Sigmoid colon (tissue), 3 donors: ENCODE data around the gene NF2.

Experiments used
- POLR2A ChIP-seq, 2 donors: fragments of 450-650 bp; IDR thresholded peaks; one replicate each; pipeline ENCODE4 v1.6.1; 2016; ENCODE audit warnings: antibody characterized with exemption in 2 of 2, mild to moderate bottlenecking in 2 of 2, moderate library complexity in 2 of 2
- TF ChIP-seq, protein P1 (sequence below), 4 experiments: fragments of 450-650 bp in 3 of 4; fragments of 200-600 bp in 1 of 4; IDR thresholded peaks; one replicate each; pipeline ENCODE4 v1.5.1; 2016 to 2019; ENCODE audit warnings: antibody characterized with exemption in 4 of 4, mild to moderate bottlenecking in 3 of 4, moderate library complexity in 2 of 4

DNA sequence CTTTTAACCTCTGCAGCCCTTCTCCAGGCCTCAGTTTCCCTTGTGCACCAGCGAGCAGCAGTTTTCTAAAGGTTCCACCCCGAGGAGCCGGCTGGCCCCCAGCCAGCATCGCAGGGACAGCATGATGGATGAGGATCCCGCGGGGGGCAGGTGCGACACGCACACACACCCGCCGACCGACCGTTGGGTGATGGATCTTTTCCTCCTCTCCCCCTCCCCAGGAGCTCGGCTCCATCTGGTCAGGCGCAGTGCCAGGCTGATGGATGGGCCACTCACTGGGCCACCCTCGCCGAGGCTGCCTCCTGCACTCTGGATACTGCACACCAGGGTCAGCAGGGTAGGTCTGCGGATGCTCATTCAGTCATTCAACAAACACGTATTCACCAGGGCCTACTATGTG is 103.6 kb downstream of the NF2 start:
- TF ChIP-seq POLR2A (IDR thresholded peaks at IDR 0.05) = no peak
- TF ChIP-seq, protein P1, sequence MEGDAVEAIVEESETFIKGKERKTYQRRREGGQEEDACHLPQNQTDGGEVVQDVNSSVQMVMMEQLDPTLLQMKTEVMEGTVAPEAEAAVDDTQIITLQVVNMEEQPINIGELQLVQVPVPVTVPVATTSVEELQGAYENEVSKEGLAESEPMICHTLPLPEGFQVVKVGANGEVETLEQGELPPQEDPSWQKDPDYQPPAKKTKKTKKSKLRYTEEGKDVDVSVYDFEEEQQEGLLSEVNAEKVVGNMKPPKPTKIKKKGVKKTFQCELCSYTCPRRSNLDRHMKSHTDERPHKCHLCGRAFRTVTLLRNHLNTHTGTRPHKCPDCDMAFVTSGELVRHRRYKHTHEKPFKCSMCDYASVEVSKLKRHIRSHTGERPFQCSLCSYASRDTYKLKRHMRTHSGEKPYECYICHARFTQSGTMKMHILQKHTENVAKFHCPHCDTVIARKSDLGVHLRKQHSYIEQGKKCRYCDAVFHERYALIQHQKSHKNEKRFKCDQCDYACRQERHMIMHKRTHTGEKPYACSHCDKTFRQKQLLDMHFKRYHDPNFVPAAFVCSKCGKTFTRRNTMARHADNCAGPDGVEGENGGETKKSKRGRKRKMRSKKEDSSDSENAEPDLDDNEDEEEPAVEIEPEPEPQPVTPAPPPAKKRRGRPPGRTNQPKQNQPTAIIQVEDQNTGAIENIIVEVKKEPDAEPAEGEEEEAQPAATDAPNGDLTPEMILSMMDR (IDR thresholded peaks at IDR 0.05) = no peak
